Peyer's patch (tissue), 4 donors: ENCODE data around the gene TMEM41A.

Experiments
- POLR2A ChIP-seq, 2 donors: fragments of 450-650 bp; IDR thresholded peaks; one replicate each; pipeline ENCODE4 v1.5.1; 2017; ENCODE audit warnings: antibody characterized with exemption in 2 of 2, mild to moderate bottlenecking in 2 of 2, moderate library complexity in 2 of 2
- TF ChIP-seq, protein P1 (sequence below), 6 experiments: fragments of 450-650 bp in 4 of 6; fragments of 200-600 bp in 2 of 6; sonication (generic) in 1 of 6; IDR thresholded peaks; one replicate each; pipeline ENCODE4 v1.5.1; 2017 to 2019; ENCODE audit warnings: antibody characterized with exemption in 6 of 6, mild to moderate bottlenecking in 3 of 6, moderate library complexity in 1 of 6

DNA sequence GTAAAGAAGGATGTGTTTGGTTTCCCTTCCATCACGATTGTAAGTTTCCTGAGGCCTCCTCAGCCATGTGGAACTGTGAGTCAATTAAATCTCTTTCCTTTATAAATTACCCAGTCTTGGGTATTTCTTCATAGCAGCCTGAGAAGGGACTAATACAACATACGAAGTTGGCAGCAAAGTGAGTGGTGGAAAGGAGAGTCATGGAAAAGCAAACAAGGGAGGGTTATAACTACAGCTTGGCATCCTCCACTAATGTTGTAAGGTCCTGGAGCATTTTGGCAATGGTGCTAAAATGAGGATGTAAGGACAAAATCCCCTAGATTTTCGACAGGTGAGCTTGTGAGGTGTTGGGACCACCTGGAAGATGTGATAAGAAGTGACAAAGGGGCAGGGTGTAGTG, 5.8 kb upstream of the TMEM41A start:
- TF ChIP-seq, protein P1, sequence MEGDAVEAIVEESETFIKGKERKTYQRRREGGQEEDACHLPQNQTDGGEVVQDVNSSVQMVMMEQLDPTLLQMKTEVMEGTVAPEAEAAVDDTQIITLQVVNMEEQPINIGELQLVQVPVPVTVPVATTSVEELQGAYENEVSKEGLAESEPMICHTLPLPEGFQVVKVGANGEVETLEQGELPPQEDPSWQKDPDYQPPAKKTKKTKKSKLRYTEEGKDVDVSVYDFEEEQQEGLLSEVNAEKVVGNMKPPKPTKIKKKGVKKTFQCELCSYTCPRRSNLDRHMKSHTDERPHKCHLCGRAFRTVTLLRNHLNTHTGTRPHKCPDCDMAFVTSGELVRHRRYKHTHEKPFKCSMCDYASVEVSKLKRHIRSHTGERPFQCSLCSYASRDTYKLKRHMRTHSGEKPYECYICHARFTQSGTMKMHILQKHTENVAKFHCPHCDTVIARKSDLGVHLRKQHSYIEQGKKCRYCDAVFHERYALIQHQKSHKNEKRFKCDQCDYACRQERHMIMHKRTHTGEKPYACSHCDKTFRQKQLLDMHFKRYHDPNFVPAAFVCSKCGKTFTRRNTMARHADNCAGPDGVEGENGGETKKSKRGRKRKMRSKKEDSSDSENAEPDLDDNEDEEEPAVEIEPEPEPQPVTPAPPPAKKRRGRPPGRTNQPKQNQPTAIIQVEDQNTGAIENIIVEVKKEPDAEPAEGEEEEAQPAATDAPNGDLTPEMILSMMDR (IDR thresholded peaks at IDR 0.05), result no peak
- TF ChIP-seq POLR2A (IDR thresholded peaks at IDR 0.05), result no peak
